Heart left ventricle (tissue), 13 donors: ENCODE measurements around the gene MKX.

Experiments used
- POLR2A ChIP-seq, 2 donors: fragments of 450-650 bp; IDR thresholded peaks; one replicate each; pipeline ENCODE4 v1.6.1; 2017; ENCODE audit warnings: antibody characterized with exemption in 2 of 2, mild to moderate bottlenecking in 2 of 2, moderate library complexity in 2 of 2
- TF ChIP-seq, protein P1 (sequence below), 12 donors: fragments of 200-600 bp; sonication (generic) in 4 of 12; IDR thresholded peaks; one replicate each; pipeline versions ENCODE4 v1.5.0 to v1.8.0; 2018 to 2022; ENCODE audit warnings: antibody characterized with exemption in 12 of 12, mild to moderate bottlenecking in 5 of 12
- donor health status: ischemic (EF 13 %, LVEDD 7.1; RV severe dilation, severe dysfunction).
- donor health status: DM: no; HTN: yes; CAD: no.
- donor health status: DM: no; HTN: no; CAD: no.
- donor health status: ischemic (EF 25% LVEDD 6.9; RV normal size, moderate dysfunction).
- donor health status: ischemic (EF 25% LVEDD 5.7; RV mildly dilated, moderate dysfunction).
- donor health status: ischemic (EF 35%, LVEDD 5.7; RV mildly dilated, moderate dysfunction).
- donor health status: nonischemic (EF 11% LVEDD 7.7; RV severe dilation, severe dysfunction).
- donor health status: DM: yes; HTN: yes; CAD: no.
- donor health status: PGD.
- donor health status: ischemic (EF 29% LVEDD 5.4; RV normal size, mild dysfunction).
- donor health status: nonischemic (EF 23%, LVEDD 6.1; RV moderate dilation, normal function).

DNA sequence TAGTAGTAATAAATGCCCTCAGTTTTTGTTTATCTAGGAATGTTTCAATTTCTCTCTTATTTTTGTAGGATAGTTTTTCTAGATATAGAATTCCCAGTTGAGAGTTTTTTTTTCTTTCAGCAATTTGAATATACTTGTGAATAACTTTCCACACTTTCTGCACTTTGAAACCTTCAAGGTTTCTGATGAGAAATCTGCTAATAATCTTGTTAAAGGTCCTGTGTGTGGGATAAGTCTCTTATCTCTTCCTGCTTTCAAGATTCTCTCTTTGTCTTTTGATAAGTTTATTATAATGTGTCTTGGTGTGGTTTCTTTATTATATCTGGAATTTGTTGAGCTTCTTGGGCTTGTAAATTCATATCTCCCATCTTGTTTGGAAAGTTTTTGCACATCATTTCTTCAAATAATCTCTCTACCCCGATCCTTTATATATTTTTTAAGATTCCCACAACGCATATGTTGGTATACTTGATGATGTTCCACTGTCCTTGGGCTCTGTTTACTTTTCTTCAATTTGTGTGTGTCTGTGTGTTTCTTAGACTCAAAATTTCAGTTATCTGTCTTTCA lies 103.5 kb downstream of the MKX start:
- TF ChIP-seq, protein P1, sequence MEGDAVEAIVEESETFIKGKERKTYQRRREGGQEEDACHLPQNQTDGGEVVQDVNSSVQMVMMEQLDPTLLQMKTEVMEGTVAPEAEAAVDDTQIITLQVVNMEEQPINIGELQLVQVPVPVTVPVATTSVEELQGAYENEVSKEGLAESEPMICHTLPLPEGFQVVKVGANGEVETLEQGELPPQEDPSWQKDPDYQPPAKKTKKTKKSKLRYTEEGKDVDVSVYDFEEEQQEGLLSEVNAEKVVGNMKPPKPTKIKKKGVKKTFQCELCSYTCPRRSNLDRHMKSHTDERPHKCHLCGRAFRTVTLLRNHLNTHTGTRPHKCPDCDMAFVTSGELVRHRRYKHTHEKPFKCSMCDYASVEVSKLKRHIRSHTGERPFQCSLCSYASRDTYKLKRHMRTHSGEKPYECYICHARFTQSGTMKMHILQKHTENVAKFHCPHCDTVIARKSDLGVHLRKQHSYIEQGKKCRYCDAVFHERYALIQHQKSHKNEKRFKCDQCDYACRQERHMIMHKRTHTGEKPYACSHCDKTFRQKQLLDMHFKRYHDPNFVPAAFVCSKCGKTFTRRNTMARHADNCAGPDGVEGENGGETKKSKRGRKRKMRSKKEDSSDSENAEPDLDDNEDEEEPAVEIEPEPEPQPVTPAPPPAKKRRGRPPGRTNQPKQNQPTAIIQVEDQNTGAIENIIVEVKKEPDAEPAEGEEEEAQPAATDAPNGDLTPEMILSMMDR (IDR thresholded peaks at IDR 0.05), result no peak
- no peak for TF ChIP-seq POLR2A (IDR thresholded peaks at IDR 0.05)
